Heart left ventricle (tissue), 13 donors: ENCODE data around the gene KHDC1.

Experiments used
- CTCF ChIP-seq, 12 donors: fragments of 200-600 bp; sonication (generic) in 4 of 12; IDR thresholded peaks; one replicate each; pipeline versions ENCODE4 v1.5.0 to v1.8.0; 2018 to 2022; ENCODE audit warnings: antibody characterized with exemption in 12 of 12, mild to moderate bottlenecking in 5 of 12
- POLR2A ChIP-seq, 2 donors: fragments of 450-650 bp; IDR thresholded peaks; one replicate each; pipeline ENCODE4 v1.6.1; 2017; ENCODE audit warnings: antibody characterized with exemption in 2 of 2, mild to moderate bottlenecking in 2 of 2, moderate library complexity in 2 of 2
- donor health status: ischemic (EF 13 %, LVEDD 7.1; RV severe dilation, severe dysfunction).
- donor health status: DM: no; HTN: yes; CAD: no.
- donor health status: DM: no; HTN: no; CAD: no.
- donor health status: ischemic (EF 25% LVEDD 6.9; RV normal size, moderate dysfunction).
- donor health status: ischemic (EF 25% LVEDD 5.7; RV mildly dilated, moderate dysfunction).
- donor health status: ischemic (EF 35%, LVEDD 5.7; RV mildly dilated, moderate dysfunction).
- donor health status: nonischemic (EF 11% LVEDD 7.7; RV severe dilation, severe dysfunction).
- donor health status: DM: yes; HTN: yes; CAD: no.
- donor health status: PGD.
- donor health status: ischemic (EF 29% LVEDD 5.4; RV normal size, mild dysfunction).
- donor health status: nonischemic (EF 23%, LVEDD 6.1; RV moderate dilation, normal function).

GRCh38 chr6:73302339-73302738 is 39.3 kb upstream of the KHDC1 start:
- TF ChIP-seq CTCF (IDR thresholded peaks at IDR 0.05) (no peak), POLR2A (IDR thresholded peaks at IDR 0.05) (no peak)
